HEK293T (cell line): Measurements from ENCODE around the gene CLCN7.

Experiments
- BHLHE40 ChIP-seq: fragments of 450-650 bp; IDR thresholded peaks from 2 replicates; pipeline ENCODE4 v1.6.1; 2016; ENCODE audit warnings: mild to moderate bottlenecking, moderate library complexity, borderline replicate concordance
- ELF4 ChIP-seq: fragments of 450-650 bp; IDR thresholded peaks from 2 replicates; pipeline ENCODE4 v1.6.1; 2017; ENCODE audit warnings: antibody characterized with exemption
- FOXA1 ChIP-seq: fragments of 450-650 bp; IDR thresholded peaks from 2 replicates; pipeline ENCODE4 v1.6.1; 2016; ENCODE audit warnings: mild to moderate bottlenecking
- FOXK2 ChIP-seq: fragments of 450-650 bp; IDR thresholded peaks from 2 replicates; pipeline ENCODE4 v1.6.1; 2016; ENCODE audit warnings: mild to moderate bottlenecking
- FOXM1 ChIP-seq: fragments of 450-650 bp; IDR thresholded peaks from 2 replicates; pipeline ENCODE4 v1.6.1; 2017; ENCODE audit warnings: mild to moderate bottlenecking, borderline replicate concordance
- HDGF ChIP-seq: fragments of 450-650 bp; IDR thresholded peaks from 2 replicates; pipeline ENCODE4 v1.6.1; 2017; ENCODE audit warnings: antibody characterized with exemption, borderline replicate concordance
- L3MBTL2 ChIP-seq: fragments of 450-650 bp; conservative IDR thresholded peaks from 2 replicates; pipeline ENCODE4 v1.6.1; 2016; ENCODE audit warnings: mild to moderate bottlenecking
- PKNOX1 ChIP-seq: fragments of 450-650 bp; IDR thresholded peaks from 2 replicates; pipeline ENCODE4 v1.6.1; 2016
- SUZ12 ChIP-seq: fragments of 450-650 bp; IDR thresholded peaks from 2 replicates; pipeline ENCODE4 v1.6.1; 2016; ENCODE audit warnings: mild to moderate bottlenecking
- ZNF384 ChIP-seq: fragments of 450-650 bp; IDR thresholded peaks from 2 replicates; pipeline ENCODE4 v1.6.1; 2016

DNA sequence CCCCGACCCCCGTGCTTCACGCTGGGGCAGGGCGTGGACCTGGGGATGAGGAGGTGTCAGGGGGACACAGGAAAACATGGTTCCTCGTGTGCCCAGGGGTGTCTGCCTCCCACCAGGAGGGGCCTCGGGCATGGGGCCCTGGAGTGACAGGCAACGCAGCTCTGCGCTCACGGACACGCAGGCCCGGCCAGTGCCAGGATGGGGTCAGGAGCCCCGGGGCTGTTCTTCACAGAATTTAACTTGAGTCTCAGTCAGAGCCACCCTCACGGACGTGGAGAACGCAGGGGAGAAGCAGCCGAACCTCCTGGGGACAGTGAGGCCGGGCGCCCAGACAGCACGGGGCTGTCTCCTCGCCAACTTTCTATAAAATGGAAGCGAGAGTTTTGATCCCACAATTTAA lies 77.0 kb downstream of the CLCN7 start:
- TF ChIP-seq BHLHE40 (no peak), FOXM1 (no peak), HDGF (no peak), ZNF384 (no peak), SUZ12 (no peak), PKNOX1 (no peak), FOXA1 (no peak), ELF4 (no peak), L3MBTL2 (no peak), FOXK2 (no peak)
